ENCODE results near the gene ARHGDIB. TPM values are rescaled to one million over a fixed set of nuclear protein-coding genes. Genes with fewer than 3 reads are reported as not detected.

Gene ARHGDIB
- total and polyA plus RNA-seq, 8 donors: 60.9 to 314 (median 78.4) TPM

- Histone ChIP-seq H3K9me3 (no peaks in the 10 kb centered on the region), H3K4me1 (no peaks in the 10 kb centered on the region), H3K4me3 (no peak overlapping the region), H3K36me3 (peaks cover 0 to 26% of the 10 kb centered on the region in 2 donors), H3K27me3 (no peaks in the 10 kb centered on the region), H3K27ac (no peak overlapping the region)
- intact Hi-C loops (cut with DNase I): no loop called here
- TF ChIP-seq, protein P1, sequence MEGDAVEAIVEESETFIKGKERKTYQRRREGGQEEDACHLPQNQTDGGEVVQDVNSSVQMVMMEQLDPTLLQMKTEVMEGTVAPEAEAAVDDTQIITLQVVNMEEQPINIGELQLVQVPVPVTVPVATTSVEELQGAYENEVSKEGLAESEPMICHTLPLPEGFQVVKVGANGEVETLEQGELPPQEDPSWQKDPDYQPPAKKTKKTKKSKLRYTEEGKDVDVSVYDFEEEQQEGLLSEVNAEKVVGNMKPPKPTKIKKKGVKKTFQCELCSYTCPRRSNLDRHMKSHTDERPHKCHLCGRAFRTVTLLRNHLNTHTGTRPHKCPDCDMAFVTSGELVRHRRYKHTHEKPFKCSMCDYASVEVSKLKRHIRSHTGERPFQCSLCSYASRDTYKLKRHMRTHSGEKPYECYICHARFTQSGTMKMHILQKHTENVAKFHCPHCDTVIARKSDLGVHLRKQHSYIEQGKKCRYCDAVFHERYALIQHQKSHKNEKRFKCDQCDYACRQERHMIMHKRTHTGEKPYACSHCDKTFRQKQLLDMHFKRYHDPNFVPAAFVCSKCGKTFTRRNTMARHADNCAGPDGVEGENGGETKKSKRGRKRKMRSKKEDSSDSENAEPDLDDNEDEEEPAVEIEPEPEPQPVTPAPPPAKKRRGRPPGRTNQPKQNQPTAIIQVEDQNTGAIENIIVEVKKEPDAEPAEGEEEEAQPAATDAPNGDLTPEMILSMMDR (IDR thresholded peaks at IDR 0.05): no peak
- ATAC-seq (no peak), DNase-seq (no peak)
Measured at GRCh38 chr12:14931359-14931758, 30.0 kb downstream of the ARHGDIB start.

- peak; percentile 72 for ATAC-seq
- intact Hi-C loops (cut with DNase I): no loop called here
Measured at GRCh38 chr12:14930299-14930698, 31.1 kb downstream of the ARHGDIB start.

GRCh38 chr12:14928931-14929330 lies 32.5 kb downstream of the ARHGDIB start:
- peak in 2 of 4 donors; percentile 71 to 83 for DNase-seq
- H3K27ac ChIP-seq: peak overlapping the region; percentile 45 to 55
- no peaks in the 10 kb centered on the region for H3K9me3 ChIP-seq

More at GRCh38 chr12:14930299-14930698, 31.1 kb downstream of the ARHGDIB start:
- Histone ChIP-seq H3K4me1 (no peaks in the 10 kb centered on the region), H3K27ac (peak overlapping the region; percentile 16 to 55), H3K27me3 (no peaks in the 10 kb centered on the region), H3K9me3 (no peaks in the 10 kb centered on the region), H3K36me3 (peaks cover 0 to 26% of the 10 kb centered on the region in 2 donors), H3K4me3 (no peak overlapping the region)
- TF ChIP-seq, protein P1 (IDR thresholded peaks at IDR 0.05): no peak
- DNase-seq: no peak

GRCh38 chr12:14927267-14927666 lies 34.1 kb downstream of the ARHGDIB start:
- no peaks in the 10 kb centered on the region for H3K9me3 ChIP-seq
- intact Hi-C loops (cut with DNase I): no loop called here
- TF ChIP-seq, protein P1 (IDR thresholded peaks at IDR 0.05): no peak

More at GRCh38 chr12:14928931-14929330, 32.5 kb downstream of the ARHGDIB start:
- no peaks in the 10 kb centered on the region for H3K27me3 ChIP-seq
- TF ChIP-seq, protein P1 (IDR thresholded peaks at IDR 0.05): no peak
- H3K4me1 ChIP-seq: no peaks in the 10 kb centered on the region
- peak; percentile 85 for ATAC-seq
- peak overlapping the region; percentile 3 to 16 for H3K4me3 ChIP-seq
- intact Hi-C loops (cut with DNase I): no loop called here
- H3K36me3 ChIP-seq: peaks cover 0 to 14% of the 10 kb centered on the region in 2 donors

GRCh38 chr12:14924541-14924940 lies 36.9 kb downstream of the ARHGDIB start:
- ATAC-seq (no peak), DNase-seq (no peak)
- H3K27me3 ChIP-seq: no peaks in the 10 kb centered on the region
- no peak overlapping the region for H3K4me3 ChIP-seq
- no peaks in the 10 kb centered on the region for H3K4me1 ChIP-seq
- H3K9me3 ChIP-seq: no peaks in the 10 kb centered on the region
- TF ChIP-seq, protein P1 (IDR thresholded peaks at IDR 0.05): no peak
- peaks cover 0 to 17% of the 10 kb centered on the region in 2 donors for H3K36me3 ChIP-seq
- intact Hi-C loops (cut with DNase I): no loop called here
- H3K27ac ChIP-seq: no peak overlapping the region

More at GRCh38 chr12:14927267-14927666, 34.1 kb downstream of the ARHGDIB start:
- Histone ChIP-seq H3K27ac (no peak overlapping the region), H3K4me3 (no peak overlapping the region), H3K36me3 (peaks cover 0 to 8% of the 10 kb centered on the region in 2 donors), H3K27me3 (no peaks in the 10 kb centered on the region), H3K4me1 (no peaks in the 10 kb centered on the region)
- DNase-seq: no peak
- ATAC-seq: no peak

Measured in left lung (tissue), 10 donors.